Fibroblast of lung (primary cell): ENCODE measurements around the gene IPO5. TPM values are rescaled to one million over a fixed set of nuclear protein-coding genes. Genes with fewer than 3 reads are reported as not detected.

ENCODE experiments used
- DNase-seq, 2 donors: peaks; one replicate each; pipeline versions ENCODE4 v3.0.0 to v3.0.0-alpha.2; 2010; ENCODE audit warnings: low read depth in 2 of 2
- H2AFZ ChIP-seq: 2 replicates; pipeline ENCODE4 v1.5.1; 2012; ENCODE audit warnings: low read length, control low read depth, inconsistent platforms
- H3K27ac ChIP-seq: 2 replicates; pipeline ENCODE4 v1.5.1; 2011; ENCODE audit warnings: low read length, control low read depth; ENCODE audit not compliant: insufficient read depth
- H3K27me3 ChIP-seq: 2 replicates; pipeline ENCODE4 v1.5.1; 2011; ENCODE audit warnings: mild to moderate bottlenecking, low read length; ENCODE audit not compliant: control insufficient read depth, insufficient read depth
- H3K36me3 ChIP-seq: 2 replicates; pipeline ENCODE4 v1.5.1; 2011; ENCODE audit warnings: low read length; ENCODE audit not compliant: control insufficient read depth, insufficient read depth
- H3K4me1 ChIP-seq: 2 replicates; pipeline ENCODE4 v1.5.1; 2011; ENCODE audit warnings: low read length; ENCODE audit not compliant: control insufficient read depth, insufficient read depth; ENCODE audit errors: extremely low read depth
- H3K4me2 ChIP-seq: 2 replicates; pipeline ENCODE4 v1.5.1; 2011; ENCODE audit warnings: low read length, control low read depth; ENCODE audit not compliant: insufficient read depth; ENCODE audit errors: extremely low read depth
- H3K4me3 ChIP-seq, 4 experiments: fragments of 200-600 bp in 1 of 4; sonication (generic) in 1 of 4; replicated peaks in 1 of 4; 2 replicates each; pipeline ENCODE4 v1.5.1; 2011 to 2016; ENCODE audit warnings: low read length in 4 of 4, low read depth in 3 of 4, mild to moderate bottlenecking in 3 of 4, control low read depth in 2 of 4, inconsistent platforms in 1 of 4, mixed read lengths in 1 of 4; ENCODE audit not compliant: insufficient read depth in 1 of 4; ENCODE audit errors: control extremely low read depth in 1 of 4
- H3K79me2 ChIP-seq: 2 replicates; pipeline ENCODE4 v1.5.1; 2012; ENCODE audit warnings: mild to moderate bottlenecking, low read length, inconsistent platforms; ENCODE audit not compliant: control insufficient read depth, insufficient read depth
- H3K9ac ChIP-seq: 2 replicates; pipeline ENCODE4 v1.5.1; 2011; ENCODE audit warnings: mild to moderate bottlenecking, low read length, control low read depth; ENCODE audit not compliant: insufficient read depth
- H3K9me3 ChIP-seq: 2 replicates; pipeline ENCODE4 v1.5.1; 2012; ENCODE audit warnings: low read depth, low read length; ENCODE audit not compliant: control insufficient read depth, insufficient read depth
- H4K20me1 ChIP-seq: 2 replicates; pipeline ENCODE4 v1.5.1; 2011; ENCODE audit warnings: low read length; ENCODE audit not compliant: control insufficient read depth, insufficient read depth; ENCODE audit errors: extremely low read depth
- CTCF ChIP-seq, 2 donors: IDR thresholded peaks in 1 of 2; conservative IDR thresholded peaks in 1 of 2; 1 replicate in 1 of 2; 2 replicates in 1 of 2; pipeline ENCODE4 v1.5.1; 2011 to 2012; ENCODE audit warnings: low read length in 2 of 2, control low read depth in 1 of 2, inconsistent platforms in 1 of 2, low read depth in 1 of 2, mild to moderate bottlenecking in 1 of 2
- EZH2 ChIP-seq: IDR thresholded peaks from 2 replicates; pipeline ENCODE4 v1.5.1; 2012; ENCODE audit warnings: low read length, control low read depth, mild to moderate bottlenecking; ENCODE audit errors: missing control alignments
- polyA plus RNA-seq, 2 donors: library from polyadenylated mRNA; depleted of rRNA in 1 of 2; stranded (reverse) in 1 of 2; unstranded in 1 of 2; fragments of >200 nt; gene quantifications; 2 replicates each; pipeline ENCODE4 v1.2.1, GENCODE V29; 2011 to 2012; ENCODE audit warnings: missing spikeins in 1 of 2
- total RNA-seq: library from RNA; depleted of rRNA; stranded (reverse); fragments of >200 nt; gene quantifications from 2 replicates; pipeline ENCODE4 v1.2.1, GENCODE V29; 2014

Gene IPO5
- total and polyA plus RNA-seq, 2 donors (not counting 1 experiment from before 2014, with no cell fraction given): 152 to 240 TPM

- H3K9ac ChIP-seq: no peak overlapping the region
- peaks cover 48% of the 10 kb centered on the region for H3K79me2 ChIP-seq
Measured at GRCh38 chr13:97982286-97982685, 28.8 kb downstream of the IPO5 start.

GRCh38 chr13:97986835-97987234 is 33.4 kb downstream of the IPO5 start:
- Histone ChIP-seq H3K79me2 (peaks cover 5% of the 10 kb centered on the region), H3K27ac (no peak overlapping the region)

More at GRCh38 chr13:97982286-97982685, 28.8 kb downstream of the IPO5 start:
- no peaks in the 10 kb centered on the region for H3K27me3 ChIP-seq
- H3K4me3 ChIP-seq: no peak overlapping the region
- DNase-seq: peak; percentile 16 to 60
- H3K27ac ChIP-seq: no peak overlapping the region
- TF ChIP-seq CTCF (conservative IDR thresholded peaks at IDR 0.05 in 1 of 2, IDR thresholded peaks at IDR 0.05 in 1 of 2; ENCODE audit: low read depth in 1 of 2, low read length in 2 of 2) (no peak), EZH2 (no peak)
- H3K4me1 ChIP-seq: peaks cover 6% of the 10 kb centered on the region
- no peaks in the 10 kb centered on the region for H4K20me1 ChIP-seq
- no peak overlapping the region for H2AFZ ChIP-seq
- H3K4me2 ChIP-seq: no peak overlapping the region
- H3K36me3 ChIP-seq: peaks cover 4% of the 10 kb centered on the region
- no peaks in the 10 kb centered on the region for H3K9me3 ChIP-seq

GRCh38 chr13:97999653-98000052 is 46.2 kb downstream of the IPO5 start:
- H3K4me1 ChIP-seq: peaks cover 7% of the 10 kb centered on the region
- no peak overlapping the region for H2AFZ ChIP-seq
- no peak overlapping the region for H3K4me3 ChIP-seq
- H3K9me3 ChIP-seq: no peaks in the 10 kb centered on the region
- H3K27me3 ChIP-seq: no peaks in the 10 kb centered on the region
- H3K36me3 ChIP-seq: peaks cover 3% of the 10 kb centered on the region
- no peaks in the 10 kb centered on the region for H4K20me1 ChIP-seq
- TF ChIP-seq CTCF (conservative IDR thresholded peaks at IDR 0.05 in 1 of 2, IDR thresholded peaks at IDR 0.05 in 1 of 2; ENCODE audit: low read depth in 1 of 2, low read length in 2 of 2): no peak
- TF ChIP-seq EZH2: no peak
- no peak for DNase-seq
- H3K79me2 ChIP-seq: no peaks in the 10 kb centered on the region
- no peak overlapping the region for H3K4me2 ChIP-seq
- H3K27ac ChIP-seq: no peak overlapping the region
- no peak overlapping the region for H3K9ac ChIP-seq

More at GRCh38 chr13:97986835-97987234, 33.4 kb downstream of the IPO5 start:
- TF ChIP-seq EZH2 (no peak), CTCF (conservative IDR thresholded peaks at IDR 0.05 in 1 of 2, IDR thresholded peaks at IDR 0.05 in 1 of 2; ENCODE audit: low read depth in 1 of 2, low read length in 2 of 2) (no peak)
- no peaks in the 10 kb centered on the region for H4K20me1 ChIP-seq
- H3K27me3 ChIP-seq: no peaks in the 10 kb centered on the region
- no peak overlapping the region for H3K4me2 ChIP-seq
- no peaks in the 10 kb centered on the region for H3K9me3 ChIP-seq
- no peak overlapping the region for H2AFZ ChIP-seq
- H3K36me3 ChIP-seq: peaks cover 10% of the 10 kb centered on the region
- no peak overlapping the region for H3K9ac ChIP-seq
- DNase-seq: no peak
- H3K4me3 ChIP-seq: no peak overlapping the region
- H3K4me1 ChIP-seq: peaks cover 2% of the 10 kb centered on the region
